NCI-H526 (cell line): Measurements from ENCODE around the gene PIK3R5.

Experiments
- DNase-seq, 2 experiments: peaks; one replicate each; lab custom pipeline; 2025; lab: John Stamatoyannopoulos, UW

PIK3R5 gene

DNA sequence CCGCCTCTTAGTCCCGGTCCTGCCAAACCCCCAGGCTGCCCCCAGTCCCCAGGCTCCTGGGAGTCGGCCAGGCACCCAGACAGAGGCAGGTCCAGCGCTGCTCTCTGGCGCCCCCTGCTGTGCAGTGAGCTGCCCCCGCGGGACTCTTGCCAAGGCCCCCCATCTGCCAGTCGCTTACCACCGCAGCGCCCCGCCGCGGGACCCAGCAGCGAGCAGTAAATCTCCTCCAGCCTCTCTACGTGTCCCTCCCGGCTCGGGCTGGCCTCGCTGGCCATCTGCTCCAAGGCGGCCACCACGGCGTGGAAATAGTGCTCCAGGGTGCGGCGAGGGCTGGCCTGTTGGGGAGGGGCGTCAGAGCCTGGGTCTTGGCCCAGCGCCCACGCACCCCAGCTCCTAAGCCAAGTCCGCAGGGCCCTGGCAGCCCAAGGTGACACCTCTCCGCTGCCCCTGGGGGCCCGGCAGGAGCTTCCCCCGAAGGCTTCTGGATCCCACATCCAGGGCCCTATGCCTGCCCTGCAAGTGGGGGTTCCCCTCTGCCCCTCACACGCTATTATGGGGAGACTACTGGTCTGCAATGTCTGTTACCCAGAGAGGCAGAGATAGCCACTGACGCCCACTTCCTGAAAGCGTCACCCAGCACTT, 132.7 kb downstream of the PIK3R5 start:
- DNase-seq: peak in 1 of 2 experiments; percentile 44

DNA sequence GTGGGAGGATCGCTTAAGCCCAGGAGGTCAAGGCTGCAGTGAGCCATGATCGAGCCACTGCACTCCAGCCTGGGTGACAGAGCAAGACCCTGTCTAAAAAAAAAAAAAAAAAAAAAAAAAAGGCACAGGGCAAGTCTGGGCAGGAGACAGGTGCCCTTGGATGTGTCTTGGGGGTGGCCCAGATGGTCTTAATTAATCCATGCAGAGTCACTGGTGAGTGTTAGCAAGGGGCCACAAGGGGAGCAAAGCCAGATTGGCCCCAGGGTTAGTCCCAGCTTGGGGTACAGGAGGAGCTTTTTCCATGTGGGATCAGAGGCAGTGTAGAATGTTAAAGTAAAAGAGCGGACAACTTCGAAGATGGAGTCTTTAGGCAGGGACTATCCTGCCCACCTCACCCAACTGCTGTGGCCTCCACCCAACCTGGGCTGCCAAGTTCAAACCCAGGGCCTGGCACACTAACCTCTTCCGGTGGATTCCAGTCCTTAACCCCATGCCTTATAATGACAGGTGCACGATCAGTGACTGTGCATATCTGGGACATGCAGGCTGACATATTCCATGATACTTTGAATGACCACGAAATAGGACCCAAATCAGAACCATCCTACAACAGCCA, 134.2 kb downstream of the PIK3R5 start:
- DNase-seq: no peak

DNA sequence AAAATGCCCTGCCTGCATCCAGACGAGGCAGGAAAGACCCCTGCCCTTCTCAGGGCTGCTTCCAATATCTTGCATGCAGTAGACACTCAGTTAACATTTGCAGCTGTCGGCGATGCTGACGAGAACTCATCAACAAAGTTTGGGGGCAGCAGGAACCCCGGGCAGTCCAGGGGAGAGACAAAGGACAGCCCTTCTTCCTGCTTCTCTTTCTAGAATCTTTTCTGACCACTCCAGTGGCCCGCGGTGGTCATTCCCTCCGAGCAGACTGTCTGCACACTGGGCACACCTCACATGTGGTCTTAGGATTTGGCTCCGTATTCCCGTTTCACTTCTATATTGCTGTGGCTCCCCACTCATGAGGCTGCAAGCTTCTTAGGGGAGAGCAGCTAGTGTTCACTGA, 135.4 kb downstream of the PIK3R5 start:
- no peak for DNase-seq

DNA sequence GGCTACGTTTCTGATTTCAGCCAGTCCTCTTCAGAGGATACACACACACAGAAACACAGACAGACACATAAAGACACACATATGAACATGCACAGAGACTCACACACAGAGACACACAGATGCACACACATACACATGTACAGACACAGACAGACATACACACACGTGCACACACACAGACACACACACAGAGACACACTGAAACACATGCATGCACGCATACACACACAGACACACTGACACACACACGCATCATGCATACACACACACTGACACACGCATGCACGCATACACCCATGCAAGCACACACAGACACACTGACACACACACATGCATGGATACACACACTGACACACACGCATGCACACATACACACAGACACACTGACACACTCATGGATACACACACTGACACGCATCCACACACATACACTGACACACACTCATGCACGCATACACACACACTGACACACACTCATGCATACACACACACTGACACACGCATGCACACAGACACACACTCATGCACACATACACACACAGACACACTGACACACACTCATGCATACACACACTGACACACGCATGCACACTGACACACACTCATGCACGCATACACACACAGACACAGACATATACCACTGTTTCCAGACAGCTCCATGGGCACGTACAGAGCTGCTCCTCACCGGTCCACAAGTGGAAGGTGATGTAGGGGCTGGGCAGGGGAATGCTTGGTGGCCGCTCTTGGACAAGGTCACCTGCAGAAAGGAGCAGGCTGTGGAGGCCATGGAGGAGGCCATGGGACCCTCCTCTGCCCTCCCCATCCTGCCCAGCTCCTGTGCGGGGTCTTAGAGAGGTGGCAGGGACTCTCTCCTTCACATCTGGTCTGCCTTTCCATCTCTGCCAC, 136.2 kb downstream of the PIK3R5 start:
- no peak for DNase-seq
